ENCODE results near the gene CTNS. TPM values are rescaled to one million over a fixed set of nuclear protein-coding genes. Genes with fewer than 3 reads are reported as not detected.

Gene CTNS
- total RNA-seq, 1 experiment from 2014 or later: 7.9 TPM

DNA sequence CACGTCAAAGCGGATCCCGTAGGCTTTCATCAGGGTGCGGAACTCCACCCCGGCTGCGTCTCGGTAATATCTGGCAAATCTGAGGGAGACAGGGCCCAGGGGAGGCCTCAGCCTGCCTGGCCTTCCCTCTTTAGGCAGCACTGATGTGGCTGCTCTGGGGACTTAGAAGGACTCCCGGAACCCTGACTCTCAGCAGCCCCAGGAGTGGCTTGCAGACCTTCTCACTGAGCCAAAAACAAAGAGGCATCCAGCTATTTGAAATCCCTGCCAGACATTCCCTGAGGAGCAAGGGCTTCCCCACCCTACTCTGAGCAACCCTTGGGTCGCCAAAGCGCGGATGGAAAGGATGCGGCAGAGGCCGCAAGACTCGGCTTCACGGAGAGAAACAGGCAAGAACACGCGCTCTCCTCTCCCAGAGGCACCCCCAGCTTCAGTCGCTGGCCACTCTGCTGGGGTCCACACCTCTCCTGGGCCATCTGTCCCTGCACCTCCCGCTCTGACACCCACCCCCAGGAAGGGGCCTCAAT, 51.5 kb downstream of the CTNS start:
- no peaks in the 10 kb centered on the region for H3K79me2 ChIP-seq (ENCODE audit: insufficient read depth, low read length)
- POLR2A ChIA-PET: no interaction called here
- CTCF ChIA-PET: no interaction called here

More for the DNA sequence above, 51.5 kb downstream of the CTNS start:
- Histone ChIP-seq H2AFZ (ENCODE audit: low read depth, low read length, poor library complexity, severe bottlenecking) (no peak overlapping the region), H3K9me3 (ENCODE audit: control insufficient read depth in 1 of 2, insufficient read depth in 1 of 2, low read depth in 1 of 2, low read length in 2 of 2) (no peaks in the 10 kb centered on the region), H3K4me3 (replicated peaks in 1 of 2; ENCODE audit: low read depth in 1 of 2, low read length in 2 of 2) (no peak overlapping the region), H3K4me1 (ENCODE audit: control insufficient read depth in 1 of 2, insufficient read depth in 2 of 2, low read length in 2 of 2) (peaks cover 0 to 6% of the 10 kb centered on the region in 2 experiments; a peak in 3 of 4 replicates), H3K9me2 (ENCODE audit: insufficient read depth) (no peaks in the 10 kb centered on the region), H3K4me2 (ENCODE audit: low read length) (no peak overlapping the region), H4K20me1 (ENCODE audit: insufficient read depth) (no peaks in the 10 kb centered on the region), H3K9ac (ENCODE audit: low read length) (no peak overlapping the region), H3K36me3 (ENCODE audit: control insufficient read depth in 1 of 2, insufficient read depth in 2 of 2, low read length in 2 of 2) (no peaks in the 10 kb centered on the region), H3K27ac (ENCODE audit: low read depth, low read length) (no peak overlapping the region), H3K27me3 (ENCODE audit: insufficient read depth, low read length) (no peaks in the 10 kb centered on the region)
- TF ChIP-seq EGR1 (IDR thresholded peaks at IDR 0.05; ENCODE audit: low read depth): no peak
- TF ChIP-seq, protein P1, sequence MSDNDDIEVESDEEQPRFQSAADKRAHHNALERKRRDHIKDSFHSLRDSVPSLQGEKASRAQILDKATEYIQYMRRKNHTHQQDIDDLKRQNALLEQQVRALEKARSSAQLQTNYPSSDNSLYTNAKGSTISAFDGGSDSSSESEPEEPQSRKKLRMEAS (IDR thresholded peaks at IDR 0.05): no peak
- TF ChIP-seq, protein P2, sequence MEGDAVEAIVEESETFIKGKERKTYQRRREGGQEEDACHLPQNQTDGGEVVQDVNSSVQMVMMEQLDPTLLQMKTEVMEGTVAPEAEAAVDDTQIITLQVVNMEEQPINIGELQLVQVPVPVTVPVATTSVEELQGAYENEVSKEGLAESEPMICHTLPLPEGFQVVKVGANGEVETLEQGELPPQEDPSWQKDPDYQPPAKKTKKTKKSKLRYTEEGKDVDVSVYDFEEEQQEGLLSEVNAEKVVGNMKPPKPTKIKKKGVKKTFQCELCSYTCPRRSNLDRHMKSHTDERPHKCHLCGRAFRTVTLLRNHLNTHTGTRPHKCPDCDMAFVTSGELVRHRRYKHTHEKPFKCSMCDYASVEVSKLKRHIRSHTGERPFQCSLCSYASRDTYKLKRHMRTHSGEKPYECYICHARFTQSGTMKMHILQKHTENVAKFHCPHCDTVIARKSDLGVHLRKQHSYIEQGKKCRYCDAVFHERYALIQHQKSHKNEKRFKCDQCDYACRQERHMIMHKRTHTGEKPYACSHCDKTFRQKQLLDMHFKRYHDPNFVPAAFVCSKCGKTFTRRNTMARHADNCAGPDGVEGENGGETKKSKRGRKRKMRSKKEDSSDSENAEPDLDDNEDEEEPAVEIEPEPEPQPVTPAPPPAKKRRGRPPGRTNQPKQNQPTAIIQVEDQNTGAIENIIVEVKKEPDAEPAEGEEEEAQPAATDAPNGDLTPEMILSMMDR (IDR thresholded peaks at IDR 0.05 in 2 of 3, conservative IDR thresholded peaks at IDR 0.05 in 1 of 3; ENCODE audit: borderline replicate concordance in 1 of 3, insufficient read depth in 1 of 3, low read depth in 2 of 3, low read length in 2 of 3): no peak
- TF ChIP-seq, protein P3, sequence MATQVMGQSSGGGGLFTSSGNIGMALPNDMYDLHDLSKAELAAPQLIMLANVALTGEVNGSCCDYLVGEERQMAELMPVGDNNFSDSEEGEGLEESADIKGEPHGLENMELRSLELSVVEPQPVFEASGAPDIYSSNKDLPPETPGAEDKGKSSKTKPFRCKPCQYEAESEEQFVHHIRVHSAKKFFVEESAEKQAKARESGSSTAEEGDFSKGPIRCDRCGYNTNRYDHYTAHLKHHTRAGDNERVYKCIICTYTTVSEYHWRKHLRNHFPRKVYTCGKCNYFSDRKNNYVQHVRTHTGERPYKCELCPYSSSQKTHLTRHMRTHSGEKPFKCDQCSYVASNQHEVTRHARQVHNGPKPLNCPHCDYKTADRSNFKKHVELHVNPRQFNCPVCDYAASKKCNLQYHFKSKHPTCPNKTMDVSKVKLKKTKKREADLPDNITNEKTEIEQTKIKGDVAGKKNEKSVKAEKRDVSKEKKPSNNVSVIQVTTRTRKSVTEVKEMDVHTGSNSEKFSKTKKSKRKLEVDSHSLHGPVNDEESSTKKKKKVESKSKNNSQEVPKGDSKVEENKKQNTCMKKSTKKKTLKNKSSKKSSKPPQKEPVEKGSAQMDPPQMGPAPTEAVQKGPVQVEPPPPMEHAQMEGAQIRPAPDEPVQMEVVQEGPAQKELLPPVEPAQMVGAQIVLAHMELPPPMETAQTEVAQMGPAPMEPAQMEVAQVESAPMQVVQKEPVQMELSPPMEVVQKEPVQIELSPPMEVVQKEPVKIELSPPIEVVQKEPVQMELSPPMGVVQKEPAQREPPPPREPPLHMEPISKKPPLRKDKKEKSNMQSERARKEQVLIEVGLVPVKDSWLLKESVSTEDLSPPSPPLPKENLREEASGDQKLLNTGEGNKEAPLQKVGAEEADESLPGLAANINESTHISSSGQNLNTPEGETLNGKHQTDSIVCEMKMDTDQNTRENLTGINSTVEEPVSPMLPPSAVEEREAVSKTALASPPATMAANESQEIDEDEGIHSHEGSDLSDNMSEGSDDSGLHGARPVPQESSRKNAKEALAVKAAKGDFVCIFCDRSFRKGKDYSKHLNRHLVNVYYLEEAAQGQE (IDR thresholded peaks at IDR 0.05; ENCODE audit: low read depth): no peak
- no peak for TF ChIP-seq SRF (IDR thresholded peaks at IDR 0.05; ENCODE audit: low read depth)
- TF ChIP-seq SP1 (IDR thresholded peaks at IDR 0.05; ENCODE audit: low read depth): no peak
- no peak for TF ChIP-seq POLR2AphosphoS5 (IDR thresholded peaks at IDR 0.05; ENCODE audit: low read depth, low read length)
- no peak for TF ChIP-seq TCF7L2 (IDR thresholded peaks at IDR 0.05; ENCODE audit: borderline replicate concordance, extremely low read depth, insufficient read depth, insufficient read length)
- no peak for TF ChIP-seq FOSL1 (IDR thresholded peaks at IDR 0.05; ENCODE audit: low read depth)
- TF ChIP-seq CBX3 (IDR thresholded peaks at IDR 0.05; ENCODE audit: low read depth): no peak
- TF ChIP-seq JUND (IDR thresholded peaks at IDR 0.05): no peak
- no peak for TF ChIP-seq YY1 (IDR thresholded peaks at IDR 0.05; ENCODE audit: extremely low read depth, insufficient replicate concordance, low read depth, low read length)
- TF ChIP-seq RAD21 (IDR thresholded peaks at IDR 0.05; ENCODE audit: low read depth): no peak
- TF ChIP-seq, protein P4, sequence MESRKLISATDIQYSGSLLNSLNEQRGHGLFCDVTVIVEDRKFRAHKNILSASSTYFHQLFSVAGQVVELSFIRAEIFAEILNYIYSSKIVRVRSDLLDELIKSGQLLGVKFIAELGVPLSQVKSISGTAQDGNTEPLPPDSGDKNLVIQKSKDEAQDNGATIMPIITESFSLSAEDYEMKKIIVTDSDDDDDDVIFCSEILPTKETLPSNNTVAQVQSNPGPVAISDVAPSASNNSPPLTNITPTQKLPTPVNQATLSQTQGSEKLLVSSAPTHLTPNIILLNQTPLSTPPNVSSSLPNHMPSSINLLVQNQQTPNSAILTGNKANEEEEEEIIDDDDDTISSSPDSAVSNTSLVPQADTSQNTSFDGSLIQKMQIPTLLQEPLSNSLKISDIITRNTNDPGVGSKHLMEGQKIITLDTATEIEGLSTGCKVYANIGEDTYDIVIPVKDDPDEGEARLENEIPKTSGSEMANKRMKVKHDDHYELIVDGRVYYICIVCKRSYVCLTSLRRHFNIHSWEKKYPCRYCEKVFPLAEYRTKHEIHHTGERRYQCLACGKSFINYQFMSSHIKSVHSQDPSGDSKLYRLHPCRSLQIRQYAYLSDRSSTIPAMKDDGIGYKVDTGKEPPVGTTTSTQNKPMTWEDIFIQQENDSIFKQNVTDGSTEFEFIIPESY (IDR thresholded peaks at IDR 0.05; ENCODE audit: extremely low read depth, insufficient replicate concordance, low read length): no peak
- intact Hi-C loops (cut with micrococcal nuclease): no loop called here
- RAD21 ChIA-PET (ENCODE audit: low non-redundant PET in 1 of 2, low total read pairs in 2 of 2, uncharacterized antibody in 2 of 2, unreplicated experiment in 2 of 2): no interaction called here
- BruUV-seq (replicated peaks): no TSS peak
- no peak for ATAC-seq
- DNase-seq (ENCODE audit: low read depth, low spot score): no peak

All from HCT116 (cell line).